ENCODE data around the gene SHC1. TPM values are rescaled to one million over a fixed set of nuclear protein-coding genes. Genes with fewer than 3 reads are reported as not detected.

SHC1 gene
- total RNA-seq, 1 experiment from 2014 or later = 199 TPM

DNA sequence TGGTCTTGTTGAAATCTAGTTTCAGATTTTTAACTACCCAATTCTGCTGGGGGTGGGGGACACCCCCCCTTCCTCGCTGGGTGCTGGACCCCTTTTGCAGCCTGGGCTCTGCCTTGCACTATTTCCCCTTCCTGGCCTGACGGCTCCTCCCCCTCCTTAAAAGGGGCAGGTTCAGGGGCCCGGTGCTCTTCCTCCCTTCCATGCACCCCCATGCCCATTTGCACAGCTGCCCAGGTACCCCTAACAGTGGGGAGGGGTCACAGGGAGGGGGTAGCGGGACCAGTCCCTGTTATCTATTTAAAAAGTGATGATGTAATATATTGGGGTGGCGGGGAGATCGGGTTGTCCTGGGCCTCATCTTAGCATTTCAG, 47.4 kb upstream of the SHC1 start:
- ChIA-PET CTCF (interaction anchor here (0.6 to 6.8 kb wide), 46 partner anchors 8 to 209 kb away, joined by 3 to 79 read pairs (median 8); partner anchors contain the start of genes ADAM15, DCST1, DCST2 and EFNA3), POLR2A (interaction anchor here (0.7 to 3.5 kb wide), 10 partner anchors 15 to 49 kb away, joined by 3 to 28 read pairs (median 4); partner anchors contain the start of genes ADAM15, LENEP, SHC1 and ZBTB7B)
- H3K9me3 Mint-ChIP-seq = no peaks in the 10 kb centered on the region
- peaks cover 6% of the 10 kb centered on the region; the same call in 1 of the 2 replicates for H3K36me3 Mint-ChIP-seq
- H3K4me3 Mint-ChIP-seq = peak overlapping the region; percentile 62
- peaks cover 4% of the 10 kb centered on the region; the same call in 1 of the 2 replicates for H3K27me3 Mint-ChIP-seq (ENCODE audit: low read depth)
- ATAC-seq (no peak), DNase-seq (ENCODE audit: low spot score) (no peak)
- H3K27ac Mint-ChIP-seq = no peak overlapping the region
- H3K4me1 Mint-ChIP-seq = peaks cover 40% of the 10 kb centered on the region
- TF ChIP-seq, protein P1, sequence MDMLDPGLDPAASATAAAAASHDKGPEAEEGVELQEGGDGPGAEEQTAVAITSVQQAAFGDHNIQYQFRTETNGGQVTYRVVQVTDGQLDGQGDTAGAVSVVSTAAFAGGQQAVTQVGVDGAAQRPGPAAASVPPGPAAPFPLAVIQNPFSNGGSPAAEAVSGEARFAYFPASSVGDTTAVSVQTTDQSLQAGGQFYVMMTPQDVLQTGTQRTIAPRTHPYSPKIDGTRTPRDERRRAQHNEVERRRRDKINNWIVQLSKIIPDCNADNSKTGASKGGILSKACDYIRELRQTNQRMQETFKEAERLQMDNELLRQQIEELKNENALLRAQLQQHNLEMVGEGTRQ (CRISPR knock-in tag; IDR thresholded peaks at IDR 0.05) = no peak
- no peak for TF ChIP-seq CREB1 (CRISPR knock-in tag; IDR thresholded peaks at IDR 0.05)
- TF ChIP-seq SMAD3 (CRISPR knock-in tag; IDR thresholded peaks at IDR 0.05; ENCODE audit: borderline replicate concordance) = no peak
- TF ChIP-seq, protein P2, sequence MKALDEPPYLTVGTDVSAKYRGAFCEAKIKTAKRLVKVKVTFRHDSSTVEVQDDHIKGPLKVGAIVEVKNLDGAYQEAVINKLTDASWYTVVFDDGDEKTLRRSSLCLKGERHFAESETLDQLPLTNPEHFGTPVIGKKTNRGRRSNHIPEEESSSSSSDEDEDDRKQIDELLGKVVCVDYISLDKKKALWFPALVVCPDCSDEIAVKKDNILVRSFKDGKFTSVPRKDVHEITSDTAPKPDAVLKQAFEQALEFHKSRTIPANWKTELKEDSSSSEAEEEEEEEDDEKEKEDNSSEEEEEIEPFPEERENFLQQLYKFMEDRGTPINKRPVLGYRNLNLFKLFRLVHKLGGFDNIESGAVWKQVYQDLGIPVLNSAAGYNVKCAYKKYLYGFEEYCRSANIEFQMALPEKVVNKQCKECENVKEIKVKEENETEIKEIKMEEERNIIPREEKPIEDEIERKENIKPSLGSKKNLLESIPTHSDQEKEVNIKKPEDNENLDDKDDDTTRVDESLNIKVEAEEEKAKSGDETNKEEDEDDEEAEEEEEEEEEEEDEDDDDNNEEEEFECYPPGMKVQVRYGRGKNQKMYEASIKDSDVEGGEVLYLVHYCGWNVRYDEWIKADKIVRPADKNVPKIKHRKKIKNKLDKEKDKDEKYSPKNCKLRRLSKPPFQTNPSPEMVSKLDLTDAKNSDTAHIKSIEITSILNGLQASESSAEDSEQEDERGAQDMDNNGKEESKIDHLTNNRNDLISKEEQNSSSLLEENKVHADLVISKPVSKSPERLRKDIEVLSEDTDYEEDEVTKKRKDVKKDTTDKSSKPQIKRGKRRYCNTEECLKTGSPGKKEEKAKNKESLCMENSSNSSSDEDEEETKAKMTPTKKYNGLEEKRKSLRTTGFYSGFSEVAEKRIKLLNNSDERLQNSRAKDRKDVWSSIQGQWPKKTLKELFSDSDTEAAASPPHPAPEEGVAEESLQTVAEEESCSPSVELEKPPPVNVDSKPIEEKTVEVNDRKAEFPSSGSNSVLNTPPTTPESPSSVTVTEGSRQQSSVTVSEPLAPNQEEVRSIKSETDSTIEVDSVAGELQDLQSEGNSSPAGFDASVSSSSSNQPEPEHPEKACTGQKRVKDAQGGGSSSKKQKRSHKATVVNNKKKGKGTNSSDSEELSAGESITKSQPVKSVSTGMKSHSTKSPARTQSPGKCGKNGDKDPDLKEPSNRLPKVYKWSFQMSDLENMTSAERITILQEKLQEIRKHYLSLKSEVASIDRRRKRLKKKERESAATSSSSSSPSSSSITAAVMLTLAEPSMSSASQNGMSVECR (CRISPR knock-in tag; IDR thresholded peaks at IDR 0.05; ENCODE audit: borderline replicate concordance) = no peak
- TF ChIP-seq ZNF416 (CRISPR knock-in tag; IDR thresholded peaks at IDR 0.05) = no peak
- TF ChIP-seq, protein P3, sequence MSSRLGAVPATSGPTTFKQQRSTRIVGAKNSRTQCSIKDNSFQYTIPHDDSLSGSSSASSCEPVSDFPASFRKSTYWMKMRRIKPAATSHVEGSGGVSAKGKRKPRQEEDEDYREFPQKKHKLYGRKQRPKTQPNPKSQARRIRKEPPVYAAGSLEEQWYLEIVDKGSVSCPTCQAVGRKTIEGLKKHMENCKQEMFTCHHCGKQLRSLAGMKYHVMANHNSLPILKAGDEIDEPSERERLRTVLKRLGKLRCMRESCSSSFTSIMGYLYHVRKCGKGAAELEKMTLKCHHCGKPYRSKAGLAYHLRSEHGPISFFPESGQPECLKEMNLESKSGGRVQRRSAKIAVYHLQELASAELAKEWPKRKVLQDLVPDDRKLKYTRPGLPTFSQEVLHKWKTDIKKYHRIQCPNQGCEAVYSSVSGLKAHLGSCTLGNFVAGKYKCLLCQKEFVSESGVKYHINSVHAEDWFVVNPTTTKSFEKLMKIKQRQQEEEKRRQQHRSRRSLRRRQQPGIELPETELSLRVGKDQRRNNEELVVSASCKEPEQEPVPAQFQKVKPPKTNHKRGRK (CRISPR knock-in tag; IDR thresholded peaks at IDR 0.05; ENCODE audit: borderline replicate concordance) = no peak
- no peak for TF ChIP-seq OVOL2 (CRISPR knock-in tag; IDR thresholded peaks at IDR 0.05; ENCODE audit: borderline replicate concordance)
- TF ChIP-seq, protein P4, sequence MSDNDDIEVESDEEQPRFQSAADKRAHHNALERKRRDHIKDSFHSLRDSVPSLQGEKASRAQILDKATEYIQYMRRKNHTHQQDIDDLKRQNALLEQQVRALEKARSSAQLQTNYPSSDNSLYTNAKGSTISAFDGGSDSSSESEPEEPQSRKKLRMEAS (CRISPR knock-in tag; IDR thresholded peaks at IDR 0.05) = no peak
- TF ChIP-seq ZNF138 (CRISPR knock-in tag; conservative IDR thresholded peaks at IDR 0.05) = no peak
- TF ChIP-seq, protein P5, sequence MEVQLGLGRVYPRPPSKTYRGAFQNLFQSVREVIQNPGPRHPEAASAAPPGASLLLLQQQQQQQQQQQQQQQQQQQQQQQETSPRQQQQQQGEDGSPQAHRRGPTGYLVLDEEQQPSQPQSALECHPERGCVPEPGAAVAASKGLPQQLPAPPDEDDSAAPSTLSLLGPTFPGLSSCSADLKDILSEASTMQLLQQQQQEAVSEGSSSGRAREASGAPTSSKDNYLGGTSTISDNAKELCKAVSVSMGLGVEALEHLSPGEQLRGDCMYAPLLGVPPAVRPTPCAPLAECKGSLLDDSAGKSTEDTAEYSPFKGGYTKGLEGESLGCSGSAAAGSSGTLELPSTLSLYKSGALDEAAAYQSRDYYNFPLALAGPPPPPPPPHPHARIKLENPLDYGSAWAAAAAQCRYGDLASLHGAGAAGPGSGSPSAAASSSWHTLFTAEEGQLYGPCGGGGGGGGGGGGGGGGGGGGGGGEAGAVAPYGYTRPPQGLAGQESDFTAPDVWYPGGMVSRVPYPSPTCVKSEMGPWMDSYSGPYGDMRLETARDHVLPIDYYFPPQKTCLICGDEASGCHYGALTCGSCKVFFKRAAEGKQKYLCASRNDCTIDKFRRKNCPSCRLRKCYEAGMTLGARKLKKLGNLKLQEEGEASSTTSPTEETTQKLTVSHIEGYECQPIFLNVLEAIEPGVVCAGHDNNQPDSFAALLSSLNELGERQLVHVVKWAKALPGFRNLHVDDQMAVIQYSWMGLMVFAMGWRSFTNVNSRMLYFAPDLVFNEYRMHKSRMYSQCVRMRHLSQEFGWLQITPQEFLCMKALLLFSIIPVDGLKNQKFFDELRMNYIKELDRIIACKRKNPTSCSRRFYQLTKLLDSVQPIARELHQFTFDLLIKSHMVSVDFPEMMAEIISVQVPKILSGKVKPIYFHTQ (CRISPR knock-in tag; IDR thresholded peaks at IDR 0.05) = no peak
- TF ChIP-seq FOXP1 (CRISPR knock-in tag; IDR thresholded peaks at IDR 0.05; ENCODE audit: borderline replicate concordance) = no peak
- TF ChIP-seq, protein P6, sequence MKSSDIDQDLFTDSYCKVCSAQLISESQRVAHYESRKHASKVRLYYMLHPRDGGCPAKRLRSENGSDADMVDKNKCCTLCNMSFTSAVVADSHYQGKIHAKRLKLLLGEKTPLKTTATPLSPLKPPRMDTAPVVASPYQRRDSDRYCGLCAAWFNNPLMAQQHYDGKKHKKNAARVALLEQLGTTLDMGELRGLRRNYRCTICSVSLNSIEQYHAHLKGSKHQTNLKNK (CRISPR knock-in tag; IDR thresholded peaks at IDR 0.05) = no peak
- no peak for TF ChIP-seq RELA (CRISPR knock-in tag; IDR thresholded peaks at IDR 0.05; ENCODE audit: borderline replicate concordance)
- TF ChIP-seq, protein P7, sequence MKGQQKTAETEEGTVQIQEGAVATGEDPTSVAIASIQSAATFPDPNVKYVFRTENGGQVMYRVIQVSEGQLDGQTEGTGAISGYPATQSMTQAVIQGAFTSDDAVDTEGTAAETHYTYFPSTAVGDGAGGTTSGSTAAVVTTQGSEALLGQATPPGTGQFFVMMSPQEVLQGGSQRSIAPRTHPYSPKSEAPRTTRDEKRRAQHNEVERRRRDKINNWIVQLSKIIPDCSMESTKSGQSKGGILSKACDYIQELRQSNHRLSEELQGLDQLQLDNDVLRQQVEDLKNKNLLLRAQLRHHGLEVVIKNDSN (CRISPR knock-in tag; IDR thresholded peaks at IDR 0.05) = no peak
- TF ChIP-seq, protein P8, sequence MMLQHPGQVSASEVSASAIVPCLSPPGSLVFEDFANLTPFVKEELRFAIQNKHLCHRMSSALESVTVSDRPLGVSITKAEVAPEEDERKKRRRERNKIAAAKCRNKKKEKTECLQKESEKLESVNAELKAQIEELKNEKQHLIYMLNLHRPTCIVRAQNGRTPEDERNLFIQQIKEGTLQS (CRISPR knock-in tag; conservative IDR thresholded peaks at IDR 0.05) = no peak
- TF ChIP-seq TP53 (CRISPR knock-in tag; IDR thresholded peaks at IDR 0.05) = no peak
- TF ChIP-seq JUN (CRISPR knock-in tag; IDR thresholded peaks at IDR 0.05) = no peak
- TF ChIP-seq, protein P9, sequence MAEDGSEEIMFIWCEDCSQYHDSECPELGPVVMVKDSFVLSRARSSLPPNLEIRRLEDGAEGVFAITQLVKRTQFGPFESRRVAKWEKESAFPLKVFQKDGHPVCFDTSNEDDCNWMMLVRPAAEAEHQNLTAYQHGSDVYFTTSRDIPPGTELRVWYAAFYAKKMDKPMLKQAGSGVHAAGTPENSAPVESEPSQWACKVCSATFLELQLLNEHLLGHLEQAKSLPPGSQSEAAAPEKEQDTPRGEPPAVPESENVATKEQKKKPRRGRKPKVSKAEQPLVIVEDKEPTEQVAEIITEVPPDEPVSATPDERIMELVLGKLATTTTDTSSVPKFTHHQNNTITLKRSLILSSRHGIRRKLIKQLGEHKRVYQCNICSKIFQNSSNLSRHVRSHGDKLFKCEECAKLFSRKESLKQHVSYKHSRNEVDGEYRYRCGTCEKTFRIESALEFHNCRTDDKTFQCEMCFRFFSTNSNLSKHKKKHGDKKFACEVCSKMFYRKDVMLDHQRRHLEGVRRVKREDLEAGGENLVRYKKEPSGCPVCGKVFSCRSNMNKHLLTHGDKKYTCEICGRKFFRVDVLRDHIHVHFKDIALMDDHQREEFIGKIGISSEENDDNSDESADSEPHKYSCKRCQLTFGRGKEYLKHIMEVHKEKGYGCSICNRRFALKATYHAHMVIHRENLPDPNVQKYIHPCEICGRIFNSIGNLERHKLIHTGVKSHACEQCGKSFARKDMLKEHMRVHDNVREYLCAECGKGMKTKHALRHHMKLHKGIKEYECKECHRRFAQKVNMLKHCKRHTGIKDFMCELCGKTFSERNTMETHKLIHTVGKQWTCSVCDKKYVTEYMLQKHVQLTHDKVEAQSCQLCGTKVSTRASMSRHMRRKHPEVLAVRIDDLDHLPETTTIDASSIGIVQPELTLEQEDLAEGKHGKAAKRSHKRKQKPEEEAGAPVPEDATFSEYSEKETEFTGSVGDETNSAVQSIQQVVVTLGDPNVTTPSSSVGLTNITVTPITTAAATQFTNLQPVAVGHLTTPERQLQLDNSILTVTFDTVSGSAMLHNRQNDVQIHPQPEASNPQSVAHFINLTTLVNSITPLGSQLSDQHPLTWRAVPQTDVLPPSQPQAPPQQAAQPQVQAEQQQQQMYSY (CRISPR knock-in tag; IDR thresholded peaks at IDR 0.05) = no peak
- TF ChIP-seq EMX1 (CRISPR knock-in tag; IDR thresholded peaks at IDR 0.05) = no peak
- TF ChIP-seq, protein P10, sequence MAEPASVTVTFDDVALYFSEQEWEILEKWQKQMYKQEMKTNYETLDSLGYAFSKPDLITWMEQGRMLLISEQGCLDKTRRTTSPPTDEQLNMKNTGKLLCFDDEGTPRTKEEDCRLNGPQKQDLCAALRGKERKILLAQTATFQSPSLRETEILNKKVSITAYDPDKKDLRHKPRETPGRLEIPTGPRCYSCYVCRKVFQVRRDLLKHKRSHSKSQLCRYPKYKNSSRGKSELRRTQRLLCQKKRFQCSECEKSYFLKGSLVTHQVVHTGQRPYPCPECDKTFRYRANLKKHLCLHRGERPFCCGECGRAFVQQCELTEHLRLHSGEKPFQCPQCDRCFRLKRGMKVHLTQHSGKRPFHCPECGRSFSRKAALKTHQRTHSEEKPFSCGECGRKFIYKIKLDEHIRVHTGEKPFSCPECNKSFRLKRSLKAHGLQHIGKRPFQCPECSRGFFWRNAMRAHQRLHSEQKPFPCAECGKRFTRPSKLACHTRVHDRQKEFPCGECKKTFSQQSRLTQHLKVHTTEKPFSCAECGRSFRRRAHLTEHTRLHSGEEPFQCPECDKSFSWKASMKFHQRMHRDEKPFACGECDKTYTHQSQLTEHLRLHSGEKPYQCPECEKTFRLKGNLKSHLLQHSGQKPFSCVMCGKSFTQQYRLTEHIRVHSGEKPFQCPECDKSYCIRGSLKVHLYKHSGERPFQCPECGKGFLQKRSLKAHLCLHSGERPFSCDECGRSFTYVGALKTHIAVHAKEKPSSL (CRISPR knock-in tag; conservative IDR thresholded peaks at IDR 0.05) = no peak
